ENCODE results near the gene OSER1. TPM values are rescaled to one million over a fixed set of nuclear protein-coding genes. Genes with fewer than 3 reads are reported as not detected.
"Not testable (repeated sequence)": the region's sequence is repeated elsewhere in the genome, so short reads cannot be mapped to it uniquely, and the experiment has no call there.

The OSER1 gene
- total RNA-seq, 1 donor from 2014 or later = 38.1 TPM

GRCh38 chr20:44241796-44242195 lies 31.2 kb upstream of the OSER1 start:
- no peaks in the 10 kb centered on the region for H3K36me3 ChIP-seq (ENCODE audit: control insufficient read depth, insufficient read depth, low read length)
- no peak for TF ChIP-seq CTCF (IDR thresholded peaks at IDR 0.05; ENCODE audit: insufficient read depth, low read length, poor library complexity, severe bottlenecking)
- no peak overlapping the region for H3K4me3 ChIP-seq (ENCODE audit: low read depth, low read length)
- no peak for DNase-seq (ENCODE audit: low read depth)
- peaks cover 6% of the 10 kb centered on the region for H3K27me3 ChIP-seq (ENCODE audit: control insufficient read depth, insufficient read depth, low read length)

GRCh38 chr20:44236840-44237239 lies 26.3 kb upstream of the OSER1 start:
- DNase-seq (ENCODE audit: low read depth) = not testable (repeated sequence)

GRCh38 chr20:44235702-44236101 lies 25.1 kb upstream of the OSER1 start:
- H3K36me3 ChIP-seq (ENCODE audit: control insufficient read depth, insufficient read depth, low read length) = no peaks in the 10 kb centered on the region
- no peak for DNase-seq (ENCODE audit: low read depth)
- H3K27me3 ChIP-seq (ENCODE audit: control insufficient read depth, insufficient read depth, low read length) = no peaks in the 10 kb centered on the region
- TF ChIP-seq CTCF (IDR thresholded peaks at IDR 0.05; ENCODE audit: insufficient read depth, low read length, poor library complexity, severe bottlenecking) = no peak
- H3K4me3 ChIP-seq (ENCODE audit: low read depth, low read length) = no peak overlapping the region

More at GRCh38 chr20:44236840-44237239, 26.3 kb upstream of the OSER1 start:
- H3K27me3 ChIP-seq (ENCODE audit: control insufficient read depth, insufficient read depth, low read length); H3K4me3 ChIP-seq (ENCODE audit: low read depth, low read length); H3K36me3 ChIP-seq (ENCODE audit: control insufficient read depth, insufficient read depth, low read length): not testable (repeated sequence)

- H3K27me3 ChIP-seq (ENCODE audit: control insufficient read depth, insufficient read depth, low read length) = no peaks in the 10 kb centered on the region
- no peak for DNase-seq (ENCODE audit: low read depth)
- H3K4me3 ChIP-seq (ENCODE audit: low read depth, low read length) = no peak overlapping the region
- no peaks in the 10 kb centered on the region for H3K36me3 ChIP-seq (ENCODE audit: control insufficient read depth, insufficient read depth, low read length)
- no peak for TF ChIP-seq CTCF (IDR thresholded peaks at IDR 0.05; ENCODE audit: insufficient read depth, low read length, poor library complexity, severe bottlenecking)
Measured at GRCh38 chr20:44234566-44235317, 24.2 kb upstream of the OSER1 start.

GRCh38 chr20:44233436-44234016 lies 23.0 kb upstream of the OSER1 start:
- H3K4me3 ChIP-seq (ENCODE audit: low read depth, low read length) = no peak overlapping the region
- no peaks in the 10 kb centered on the region for H3K36me3 ChIP-seq (ENCODE audit: control insufficient read depth, insufficient read depth, low read length)
- no peak for DNase-seq (ENCODE audit: low read depth)
- no peaks in the 10 kb centered on the region for H3K27me3 ChIP-seq (ENCODE audit: control insufficient read depth, insufficient read depth, low read length)
- TF ChIP-seq CTCF (IDR thresholded peaks at IDR 0.05; ENCODE audit: insufficient read depth, low read length, poor library complexity, severe bottlenecking) = no peak

- not testable (repeated sequence) for DNase-seq (ENCODE audit: low read depth); H3K36me3 ChIP-seq (ENCODE audit: control insufficient read depth, insufficient read depth, low read length); H3K4me3 ChIP-seq (ENCODE audit: low read depth, low read length); H3K27me3 ChIP-seq (ENCODE audit: control insufficient read depth, insufficient read depth, low read length)
Measured at GRCh38 chr20:44232469-44232856, 21.9 kb upstream of the OSER1 start.

Data from kidney epithelial cell (primary cell).